MV-4-11 (cell line): ENCODE data around the gene EXT2.

Experiments
- DNase-seq: peaks from one replicate; lab custom pipeline; 2025; lab: John Stamatoyannopoulos, UW

EXT2 gene

GRCh38 chr11:44203270-44204043, 108.0 kb downstream of the EXT2 start:
- no peak for DNase-seq

- DNase-seq = no peak
Measured at GRCh38 chr11:44205352-44205751, 109.9 kb downstream of the EXT2 start.

GRCh38 chr11:44205836-44206235, 110.4 kb downstream of the EXT2 start:
- DNase-seq = no peak

GRCh38 chr11:44207292-44207691, 111.8 kb downstream of the EXT2 start:
- no peak for DNase-seq

GRCh38 chr11:44208976-44209603, 113.6 kb downstream of the EXT2 start:
- DNase-seq = no peak

GRCh38 chr11:44212128-44212527, 116.7 kb downstream of the EXT2 start:
- no peak for DNase-seq

GRCh38 chr11:44213148-44213547, 117.7 kb downstream of the EXT2 start:
- no peak for DNase-seq

- DNase-seq = no peak
Measured at GRCh38 chr11:44217432-44217831, 122.0 kb downstream of the EXT2 start.

- DNase-seq = no peak
Measured at GRCh38 chr11:44219830-44220796, 124.6 kb downstream of the EXT2 start.

GRCh38 chr11:44221456-44221855, 126.0 kb downstream of the EXT2 start:
- DNase-seq = no peak

GRCh38 chr11:44221992-44222391, 126.5 kb downstream of the EXT2 start:
- DNase-seq = peak; percentile 68

GRCh38 chr11:44223238-44223637, 127.8 kb downstream of the EXT2 start:
- no peak for DNase-seq

GRCh38 chr11:44224867-44225501, 129.5 kb downstream of the EXT2 start:
- peak; percentile 3 for DNase-seq

GRCh38 chr11:44226490-44226889, 131.0 kb downstream of the EXT2 start:
- DNase-seq = no peak

GRCh38 chr11:44226945-44227344, 131.5 kb downstream of the EXT2 start:
- no peak for DNase-seq

- DNase-seq = no peak
Measured at GRCh38 chr11:44228379-44228778, 132.9 kb downstream of the EXT2 start.

GRCh38 chr11:44229098-44229497, 133.6 kb downstream of the EXT2 start:
- no peak for DNase-seq

- DNase-seq = no peak
Measured at GRCh38 chr11:44229624-44230023, 134.1 kb downstream of the EXT2 start.

- no peak for DNase-seq
Measured at GRCh38 chr11:44235765-44236201, 140.3 kb downstream of the EXT2 start.

- DNase-seq = no peak
Measured at GRCh38 chr11:44236296-44236695, 140.8 kb downstream of the EXT2 start.

GRCh38 chr11:44237156-44237555, 141.7 kb downstream of the EXT2 start:
- DNase-seq = no peak

- no peak for DNase-seq
Measured at GRCh38 chr11:44241851-44242250, 146.4 kb downstream of the EXT2 start.
